MM.1S (cell line): ENCODE data around the gene MUC20.
"Not testable (repeated sequence)": the region's sequence is repeated elsewhere in the genome, so short reads cannot be mapped to it uniquely, and the experiment has no call there.

Experiments
- DNase-seq: peaks from one replicate; pipeline ENCODE4 v3.0.0-alpha.2; 2015
- H2AFZ ChIP-seq: fragments of 300-600 bp; sonication (generic); 2 replicates; pipeline ENCODE4 v1.6.0; 2016; ENCODE audit warnings: antibody characterized with exemption, low read length
- H3F3A ChIP-seq: fragments of 300-600 bp; sonication (generic); 2 replicates; pipeline ENCODE4 v1.6.1; 2016; ENCODE audit warnings: mild to moderate bottlenecking, antibody characterized with exemption, low read length, moderate library complexity, mixed read lengths; ENCODE audit not compliant: insufficient read depth
- H3K27ac ChIP-seq: fragments of 300-600 bp; sonication (generic); 2 replicates; pipeline ENCODE4 v1.5.1; 2016; ENCODE audit warnings: mild to moderate bottlenecking, low read length
- H3K27me3 ChIP-seq: fragments of 300-600 bp; sonication (generic); replicated peaks from 2 replicates; pipeline ENCODE4 v1.6.0; 2016; ENCODE audit warnings: low read length; ENCODE audit not compliant: insufficient read depth
- H3K36me3 ChIP-seq: fragments of 300-600 bp; sonication (generic); replicated peaks from 2 replicates; pipeline ENCODE4 v1.6.1; 2016; ENCODE audit warnings: mild to moderate bottlenecking, low read length, mixed read lengths; ENCODE audit not compliant: insufficient read depth
- H3K4me1 ChIP-seq: fragments of 300-600 bp; sonication (generic); 2 replicates; pipeline ENCODE4 v1.6.1; 2016; ENCODE audit warnings: low read length, mixed read lengths
- H3K4me2 ChIP-seq: fragments of 300-600 bp; sonication (generic); 2 replicates; pipeline ENCODE4 v1.6.0; 2016; ENCODE audit warnings: low read depth, low read length
- H3K4me3 ChIP-seq: fragments of 300-600 bp; sonication (generic); 2 replicates; pipeline ENCODE4 v1.5.1; 2016; ENCODE audit warnings: low read length, mixed read lengths
- H3K79me2 ChIP-seq: fragments of 300-600 bp; sonication (generic); 2 replicates; pipeline ENCODE4 v1.6.1; 2016; ENCODE audit warnings: mixed run types, low read length, mixed read lengths
- H3K9ac ChIP-seq: fragments of 300-600 bp; sonication (generic); 2 replicates; pipeline ENCODE4 v1.6.1; 2016; ENCODE audit warnings: low read length, mixed read lengths
- H3K9me2 ChIP-seq: fragments of 300-600 bp; sonication (generic); replicated peaks from 2 replicates; pipeline ENCODE4 v1.6.1; 2016; ENCODE audit warnings: mild to moderate bottlenecking, low read length, mixed read lengths; ENCODE audit not compliant: insufficient read depth
- H3K9me3 ChIP-seq: fragments of 300-600 bp; sonication (generic); replicated peaks from 2 replicates; pipeline ENCODE4 v1.6.1; 2016; ENCODE audit warnings: mild to moderate bottlenecking, low read length, mixed read lengths; ENCODE audit not compliant: insufficient read depth
- H4K20me1 ChIP-seq: fragments of 300-600 bp; sonication (generic); 2 replicates; pipeline ENCODE4 v1.6.1; 2016; ENCODE audit warnings: mild to moderate bottlenecking, low read length, moderate library complexity, mixed read lengths; ENCODE audit not compliant: insufficient read depth
- CTCF ChIP-seq: fragments of 300-600 bp; sonication (generic); IDR thresholded peaks from 2 replicates; pipeline ENCODE4 v1.5.1; 2016; ENCODE audit warnings: antibody characterized with exemption, low read length, mixed read lengths
- EZH2 ChIP-seq: fragments of 300-600 bp; sonication (generic); optimal IDR thresholded peaks from 2 replicates; pipeline ENCODE3; 2017; ENCODE audit warnings: low read depth, mild to moderate bottlenecking, antibody characterized with exemption, low read length, mixed read lengths
- EZH2phosphoT487 ChIP-seq: fragments of 300-600 bp; sonication (generic); IDR thresholded peaks from 2 replicates; pipeline ENCODE4 v1.6.1; 2018; ENCODE audit warnings: antibody characterized with exemption, low read length

MUC20 gene

GRCh38 chr3:195746751-195747150 is 26.0 kb downstream of the MUC20 start:
- H3F3A ChIP-seq: peaks cover 5% of the 10 kb centered on the region; the same call in 1 of the 2 replicates
- H3K36me3 ChIP-seq: no peaks in the 10 kb centered on the region
- H2AFZ ChIP-seq: no peak overlapping the region
- H4K20me1 ChIP-seq: no peaks in the 10 kb centered on the region
- H3K9me3 ChIP-seq: no peaks in the 10 kb centered on the region
- TF ChIP-seq CTCF (no peak), EZH2phosphoT487 (no peak), EZH2 (no peak)
- no peaks in the 10 kb centered on the region for H3K9me2 ChIP-seq
- H3K4me1 ChIP-seq: peaks cover 6% of the 10 kb centered on the region
- H3K27ac ChIP-seq: no peak overlapping the region
- peaks cover 2% of the 10 kb centered on the region; the same call in 1 of the 2 replicates for H3K27me3 ChIP-seq
- no peak overlapping the region for H3K9ac ChIP-seq
- no peak overlapping the region for H3K4me2 ChIP-seq
- no peak overlapping the region for H3K4me3 ChIP-seq
- no peaks in the 10 kb centered on the region for H3K79me2 ChIP-seq
- DNase-seq: no peak

GRCh38 chr3:195748661-195749060 is 27.9 kb downstream of the MUC20 start:
- no peak for TF ChIP-seq EZH2
- Histone ChIP-seq H3K9me2 (no peaks in the 10 kb centered on the region), H3K9ac (no peak overlapping the region), H3K4me3 (no peak overlapping the region), H3F3A (peaks cover 5% of the 10 kb centered on the region; the same call in 1 of the 2 replicates), H3K36me3 (no peaks in the 10 kb centered on the region), H4K20me1 (no peaks in the 10 kb centered on the region), H3K9me3 (no peaks in the 10 kb centered on the region), H3K27ac (no peak overlapping the region), H3K79me2 (no peaks in the 10 kb centered on the region), H2AFZ (no peak overlapping the region), H3K4me1 (peaks cover 6% of the 10 kb centered on the region), H3K27me3 (peaks cover 7% of the 10 kb centered on the region; the same call in 1 of the 2 replicates), H3K4me2 (no peak overlapping the region)
- no peak for DNase-seq

GRCh38 chr3:195749101-195749500 is 28.3 kb downstream of the MUC20 start:
- not testable (repeated sequence) for H3K27ac ChIP-seq, H4K20me1 ChIP-seq, H3K79me2 ChIP-seq, H3K9me3 ChIP-seq, H2AFZ ChIP-seq, DNase-seq, H3K4me1 ChIP-seq, H3K36me3 ChIP-seq, H3K9ac ChIP-seq, H3F3A ChIP-seq, H3K9me2 ChIP-seq, H3K4me2 ChIP-seq, H3K4me3 ChIP-seq
- peaks cover 10% of the 10 kb centered on the region; the same call in 1 of the 2 replicates for H3K27me3 ChIP-seq

GRCh38 chr3:195750797-195751520 is 30.2 kb downstream of the MUC20 start:
- Histone ChIP-seq H3K9me3 (no peaks in the 10 kb centered on the region), H2AFZ (no peak overlapping the region), H3K4me2 (no peak overlapping the region), H3F3A (peaks cover 5% of the 10 kb centered on the region; the same call in 1 of the 2 replicates), H3K9ac (no peak overlapping the region), H3K9me2 (no peaks in the 10 kb centered on the region), H3K27me3 (peaks cover 17% of the 10 kb centered on the region; the same call in 1 of the 2 replicates), H3K79me2 (no peaks in the 10 kb centered on the region), H3K36me3 (no peaks in the 10 kb centered on the region), H3K4me1 (peaks cover 6% of the 10 kb centered on the region), H3K27ac (no peak overlapping the region), H3K4me3 (no peak overlapping the region), H4K20me1 (no peaks in the 10 kb centered on the region)
- no peak for DNase-seq
- TF ChIP-seq EZH2phosphoT487 (no peak), EZH2 (no peak), CTCF (no peak)
